Stimulated activated CD4-positive, alpha-beta T cell treated with anti-CD3 and anti-CD28 coated beads, Interleukin-15, amount 100 ng/mL, for 1 hour (primary cell): ENCODE results near the gene GBA2.
A peak's percentile ranks its signal among the peaks of the same experiment; 100 is the strongest.

ENCODE experiments used
- DNase-seq, 2 donors: peaks; one replicate each; pipeline ENCODE4 v3.0.0-alpha.2; 2020; ENCODE audit warnings: low read depth in 1 of 2, low spot score in 1 of 2

Gene GBA2

DNA sequence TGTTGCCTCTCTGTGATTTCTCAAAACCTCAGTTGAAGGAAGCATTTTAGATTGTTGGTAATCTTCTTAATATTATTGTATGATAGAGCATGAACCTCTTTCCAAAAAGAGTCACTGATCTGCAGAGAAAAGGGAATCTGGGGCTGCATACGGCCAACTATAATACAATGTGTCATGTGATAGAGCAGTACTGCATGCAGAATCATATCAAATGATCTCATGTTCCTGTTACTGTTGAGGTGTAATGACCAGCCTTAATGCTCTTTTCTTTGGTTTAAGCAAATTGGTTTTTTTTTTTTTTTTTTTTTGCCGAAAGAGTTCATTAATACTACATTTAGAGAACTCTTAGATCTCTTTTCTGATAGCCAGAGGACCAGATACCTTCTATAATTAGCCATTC is 18.0 kb upstream of the GBA2 start:
- DNase-seq: no peak

DNA sequence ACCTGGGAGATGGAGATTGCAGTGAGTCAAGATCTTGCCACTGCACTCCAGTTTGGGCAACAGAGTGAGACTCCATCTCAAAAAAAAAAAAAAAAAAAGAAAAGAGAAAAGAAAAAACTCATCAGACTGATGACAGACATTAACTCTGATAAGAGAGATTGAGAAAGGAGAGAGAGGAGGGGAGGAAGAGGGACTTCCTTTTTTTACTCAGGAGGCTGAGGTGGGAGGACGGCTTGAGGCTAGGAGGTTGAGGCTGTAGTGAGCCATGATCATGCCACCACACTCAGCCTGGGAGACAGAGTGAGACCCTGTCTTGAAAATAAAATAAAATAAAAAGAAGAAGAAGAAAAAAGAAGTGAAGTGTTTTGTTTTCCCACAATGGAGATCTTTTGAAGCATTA is 14.8 kb upstream of the GBA2 start:
- DNase-seq: no peak

DNA sequence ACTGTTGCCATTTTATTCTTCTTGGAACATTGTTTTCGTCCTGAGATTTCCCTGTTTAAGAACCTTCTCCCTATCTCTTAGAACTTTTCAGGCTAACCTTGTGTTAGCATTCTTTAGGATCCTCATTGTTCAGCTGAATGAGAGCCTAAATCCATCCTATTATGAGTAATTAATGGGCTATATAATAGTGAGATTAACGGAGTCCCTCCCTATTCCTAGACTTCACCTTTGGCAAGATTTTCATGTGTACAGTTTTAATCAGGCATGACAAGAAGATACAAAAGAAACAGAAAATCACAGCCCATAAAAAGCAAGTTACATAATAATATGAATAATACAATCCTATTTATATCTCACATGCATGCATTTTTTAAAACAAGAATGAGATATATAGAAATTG is 14.2 kb upstream of the GBA2 start:
- no peak for DNase-seq

DNA sequence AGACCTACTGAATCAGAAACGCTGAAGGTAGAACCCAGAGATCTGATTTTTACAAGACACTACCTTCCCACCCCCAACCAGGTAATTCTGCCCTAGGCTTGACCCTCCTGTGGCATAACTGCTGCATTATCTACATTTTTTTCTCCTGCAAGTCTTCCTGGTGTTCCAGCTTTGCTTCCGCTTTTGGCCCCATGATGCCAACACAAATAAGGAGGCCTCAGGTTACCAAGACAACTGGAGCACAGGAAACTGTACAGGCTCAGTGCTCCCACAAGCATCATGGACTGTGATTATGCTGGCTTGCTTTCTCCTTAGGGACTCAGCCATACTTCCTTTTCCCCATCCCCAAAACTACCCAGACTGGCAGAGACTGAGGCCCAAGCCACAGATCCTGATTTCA is 11.6 kb upstream of the GBA2 start:
- DNase-seq: no peak

- DNase-seq: no peak
These were observed 10.8 kb upstream of the GBA2 start for GRCh38 chr9:35759795-35760194.

DNA sequence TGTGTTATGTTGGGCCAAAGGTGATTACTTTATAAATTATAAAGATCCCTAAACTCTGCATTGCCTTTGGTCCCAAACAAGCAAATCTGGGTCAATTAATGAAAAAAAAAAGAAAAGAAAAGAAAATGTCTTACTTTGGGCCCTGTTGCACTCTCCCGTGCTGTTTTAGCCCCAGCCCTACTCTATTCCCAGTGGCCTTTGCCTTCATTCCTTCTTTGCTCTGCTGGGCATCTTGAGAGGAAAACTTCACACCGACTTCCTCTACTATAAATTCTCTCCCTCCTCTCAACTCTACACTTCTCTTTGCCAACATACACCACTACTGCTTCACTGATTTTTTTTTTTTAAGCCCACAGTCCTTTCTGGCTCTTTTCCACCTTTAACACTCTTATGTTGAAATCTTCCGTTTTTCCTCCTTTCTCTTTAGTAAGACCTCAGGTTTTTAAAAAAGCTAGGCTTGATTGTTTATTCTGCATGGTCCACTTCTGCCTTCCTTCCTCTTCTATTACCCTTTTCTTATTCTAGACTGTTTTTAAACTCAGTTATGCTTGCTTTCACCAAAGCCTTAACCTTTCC is 9.5 kb upstream of the GBA2 start:
- no peak for DNase-seq

DNA sequence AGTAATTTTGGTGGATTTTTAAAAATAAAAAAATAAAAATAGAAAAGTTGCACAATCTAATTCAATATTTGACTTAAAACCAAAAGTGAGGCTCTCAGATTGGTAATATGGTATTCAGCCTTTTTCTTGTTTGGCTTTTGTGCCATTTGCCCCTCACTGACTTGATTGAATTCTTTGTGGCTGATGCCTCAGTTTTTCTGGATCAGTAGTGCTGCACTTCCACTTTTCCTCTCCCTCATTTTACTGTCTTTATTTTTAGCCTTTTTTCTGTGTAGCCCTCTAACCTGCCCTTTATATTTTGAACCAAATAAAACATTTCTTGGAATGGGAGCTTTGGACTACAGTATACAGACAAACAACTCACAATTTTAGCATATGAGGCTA is 8.9 kb upstream of the GBA2 start:
- DNase-seq: no peak

GRCh38 chr9:35757226-35757891 is 8.3 kb upstream of the GBA2 start:
- DNase-seq: no peak

DNA sequence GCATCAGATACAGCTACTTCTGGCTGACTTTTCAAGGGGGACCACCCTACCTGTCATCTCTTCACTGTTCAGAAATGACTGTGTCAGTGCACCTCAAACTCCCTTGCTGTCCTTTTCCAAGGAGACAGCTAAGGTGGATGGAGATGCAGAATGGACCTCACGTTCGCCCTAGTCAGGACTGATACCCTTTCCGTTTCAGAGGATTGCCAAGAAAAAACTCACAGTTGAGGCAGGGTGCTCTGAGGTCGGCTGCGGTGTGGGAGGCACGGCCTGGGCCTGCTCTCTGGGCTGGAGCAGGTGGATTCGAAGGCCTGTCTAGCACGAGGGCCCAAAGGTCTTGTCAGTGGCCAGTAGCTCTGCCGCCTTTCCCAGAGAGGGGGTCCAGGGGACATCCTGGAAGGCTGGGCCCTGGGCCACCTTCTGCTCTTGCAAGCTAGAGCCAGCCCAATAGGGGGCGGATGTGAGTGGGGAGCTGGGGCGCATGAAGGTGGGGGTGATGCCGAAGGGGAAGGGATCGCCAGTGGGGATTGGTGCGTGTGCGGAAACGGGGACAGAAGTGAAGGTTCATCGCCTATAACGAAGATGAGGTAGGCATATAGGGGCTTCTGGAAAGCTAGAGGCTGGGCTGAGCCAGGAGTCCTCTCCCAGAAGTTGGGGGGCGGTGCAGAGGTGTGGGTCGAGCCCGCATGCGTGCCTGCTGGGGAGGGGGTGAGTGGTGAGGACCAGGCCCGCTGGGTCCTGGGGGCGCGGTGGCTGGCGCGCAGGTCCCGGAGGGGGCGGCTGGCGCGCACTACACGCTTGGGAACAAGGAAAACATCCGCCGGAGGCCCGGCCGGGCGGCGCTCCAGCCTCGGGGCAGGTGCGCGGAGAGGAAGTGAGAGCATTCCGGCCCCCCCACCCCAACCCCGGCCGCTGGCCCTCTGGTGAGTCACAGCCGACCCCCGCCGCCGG is 7.5 kb upstream of the GBA2 start:
- DNase-seq: peak; percentile 55 to 64

DNA sequence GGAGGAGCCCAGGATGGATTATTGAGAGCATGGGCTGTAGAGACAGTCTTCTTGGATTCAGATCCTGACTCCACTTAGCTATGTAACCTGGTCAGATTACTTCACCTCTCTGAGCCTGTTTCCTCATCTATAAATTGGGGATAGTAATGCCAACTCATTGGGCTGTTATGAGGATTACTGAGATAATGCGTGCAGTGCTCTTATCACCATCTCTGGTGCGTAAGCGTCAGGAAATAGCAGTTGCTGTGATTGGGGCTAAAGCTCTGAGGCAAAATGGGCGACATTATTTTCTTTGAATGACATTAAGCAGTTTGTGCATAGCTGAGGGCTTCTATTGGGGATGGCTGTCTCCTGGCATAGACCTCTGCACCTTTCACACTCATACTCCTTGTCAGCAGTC is 6.0 kb upstream of the GBA2 start:
- no peak for DNase-seq

GRCh38 chr9:35754264-35754663 is 5.2 kb upstream of the GBA2 start, which contains the start of gene MSMP:
Gene MSMP (minus strand): TSS chr9:35754276. CDS start chr9:35754129, 147 bp downstream.
- DNase-seq: no peak

DNA sequence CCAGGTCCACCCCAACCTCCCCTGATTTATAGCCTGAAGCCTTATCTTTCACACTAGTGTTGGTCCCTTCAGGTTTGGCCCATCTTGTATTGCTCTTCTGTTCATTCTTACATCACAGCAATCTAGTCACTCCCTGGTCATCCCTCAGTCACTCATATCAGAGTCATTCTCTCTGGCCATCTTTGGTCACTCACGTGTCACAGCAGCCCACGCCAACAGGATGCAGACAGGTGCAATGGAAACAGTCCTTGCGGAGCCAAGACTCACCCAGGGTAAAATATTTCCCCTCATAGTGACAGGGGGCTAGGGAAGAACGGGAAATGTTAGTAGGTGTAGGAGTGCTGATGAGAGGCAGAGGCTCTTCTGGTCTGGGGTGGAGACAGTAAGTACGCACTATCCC is 4.4 kb upstream of the GBA2 start:
- DNase-seq: no peak

- no peak for DNase-seq
These were observed 1.2 kb upstream of the GBA2 start for GRCh38 chr9:35750256-35750531.

DNA sequence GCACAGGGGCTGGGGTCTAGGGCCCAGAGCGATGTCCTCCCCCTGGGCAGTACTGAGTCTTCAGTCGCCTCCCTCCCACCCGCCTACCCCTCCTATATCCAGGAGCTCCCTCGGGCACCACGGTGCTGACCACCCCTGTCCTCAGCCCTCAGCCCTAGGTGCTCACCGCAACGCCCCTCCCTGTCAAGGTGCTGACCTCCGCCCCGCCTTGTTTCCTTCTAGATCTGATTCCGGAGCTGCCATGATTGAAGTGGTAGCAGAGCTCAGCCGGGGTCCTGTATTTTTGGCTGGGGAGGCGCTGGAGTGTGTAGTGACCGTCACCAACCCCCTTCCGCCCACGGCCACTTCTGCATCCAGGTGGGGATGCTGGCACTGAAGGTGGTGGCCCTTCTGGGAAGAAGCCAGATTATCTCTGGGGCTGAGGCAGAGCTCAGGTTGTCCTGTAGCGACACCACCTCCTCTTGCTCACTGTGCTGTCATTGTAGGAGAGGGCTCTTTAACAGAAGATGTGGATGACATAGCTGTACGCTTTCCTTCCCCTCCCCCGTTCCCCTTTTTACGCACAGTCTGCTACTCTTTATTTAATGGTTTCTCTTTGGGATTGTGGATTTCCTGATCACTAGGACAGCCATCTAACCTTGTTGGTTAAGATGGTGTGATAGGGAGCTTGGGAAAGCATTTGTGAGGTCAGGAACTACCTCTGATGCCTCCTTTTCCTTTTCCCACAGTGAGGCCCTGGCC is 657 bp upstream of the GBA2 start:
- DNase-seq: no peak

DNA sequence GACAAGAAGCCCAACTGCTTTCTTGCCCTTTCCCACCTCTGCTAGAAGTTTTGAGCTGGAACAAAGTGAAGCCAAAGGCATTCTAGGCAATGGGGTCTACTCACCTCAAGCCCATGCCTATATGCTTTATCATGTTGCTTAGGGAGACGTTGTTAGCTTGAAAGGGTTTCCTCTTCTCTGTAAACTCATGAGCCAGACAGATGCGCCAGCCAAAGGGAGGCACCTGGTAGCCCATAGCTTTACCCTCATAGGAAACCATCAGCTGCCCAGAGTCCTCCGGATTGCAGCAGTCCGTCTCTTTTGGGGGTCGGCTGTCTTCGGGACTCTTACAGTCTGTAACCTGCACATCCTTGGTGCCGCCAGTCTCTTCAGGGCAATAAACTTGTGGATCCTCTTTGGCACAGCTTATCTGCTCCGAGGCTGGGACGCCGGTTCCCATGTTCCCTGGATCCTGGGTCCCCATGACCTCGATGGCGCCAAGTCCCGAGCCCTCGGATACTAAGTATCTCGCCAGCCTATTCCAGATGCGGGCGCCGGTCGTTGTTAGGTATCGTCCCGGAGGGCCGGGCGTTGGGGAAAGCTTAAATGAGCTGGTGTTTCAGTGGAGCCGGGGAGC is 678 bp downstream of the GBA2 start:
- no peak for DNase-seq

- DNase-seq: no peak
These were observed 2.4 kb downstream of the GBA2 start for GRCh38 chr9:35746583-35746982.

GRCh38 chr9:35745569-35745968 is 3.5 kb downstream of the GBA2 start:
- DNase-seq: no peak

DNA sequence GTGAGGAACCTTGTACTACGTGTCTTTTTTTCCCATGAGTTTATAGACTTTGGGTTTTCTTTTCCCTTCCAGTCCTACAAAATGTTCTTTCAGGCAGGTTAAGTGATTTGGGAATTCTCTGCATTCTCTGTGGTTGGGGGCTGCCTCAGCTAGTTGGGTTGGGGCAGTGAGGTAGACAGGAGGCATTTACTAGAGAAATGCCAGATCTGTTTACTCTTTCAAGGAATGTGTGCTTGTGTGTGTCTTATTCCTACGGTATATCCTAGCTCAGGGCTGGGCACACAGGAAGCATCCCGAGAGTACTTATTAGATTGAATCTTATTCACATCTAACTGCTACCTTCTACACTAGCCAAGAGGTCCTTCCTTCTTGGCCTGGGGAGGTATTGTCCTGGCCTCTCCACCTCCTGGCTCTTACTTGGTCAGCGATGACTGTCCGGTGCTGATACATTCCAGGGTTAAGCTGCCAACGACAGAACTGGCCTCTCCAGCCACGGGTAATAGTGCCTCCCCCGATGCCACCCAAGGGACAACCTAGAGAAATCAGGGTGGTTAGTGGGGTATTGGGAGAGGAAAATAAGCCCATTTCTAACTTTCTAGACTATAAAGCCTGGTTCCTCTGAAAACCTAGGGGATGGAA is 5.0 kb downstream of the GBA2 start:
- no peak for DNase-seq

GRCh38 chr9:35743452-35743851 is 5.6 kb downstream of the GBA2 start:
- DNase-seq: no peak

DNA sequence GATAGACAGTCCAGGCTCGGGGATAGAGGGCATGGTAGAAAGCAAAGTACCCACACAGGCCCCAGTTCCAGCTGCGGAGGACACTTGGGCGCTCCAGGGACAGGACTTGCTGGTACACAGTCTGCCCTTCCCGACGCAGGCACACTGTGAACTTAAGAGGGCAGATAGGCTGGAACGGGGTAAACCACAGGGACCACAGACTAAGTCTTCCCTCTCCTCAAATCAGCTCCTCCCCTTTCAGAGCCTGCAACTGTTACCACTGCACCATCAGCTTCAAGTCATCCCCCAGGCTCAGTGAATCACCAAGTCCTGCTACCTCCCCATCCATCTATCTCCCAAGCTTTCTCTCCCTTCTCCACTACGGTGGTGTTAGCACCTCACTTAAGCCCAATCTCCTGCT is 7.3 kb downstream of the GBA2 start:
- DNase-seq: no peak

- no peak for DNase-seq
These were observed 8.8 kb downstream of the GBA2 start for GRCh38 chr9:35740243-35740642.
